OCI-LY3 (cell line): ENCODE results near the gene TTPAL.
"Not testable (repeated sequence)": the region's sequence is repeated elsewhere in the genome, so short reads cannot be mapped to it uniquely, and the experiment has no call there.

Experiments
- H2AFZ ChIP-seq: fragments of 200-600, 300-600 bp; shearing (Covaris generic); 2 replicates; pipeline ENCODE4 v1.6.0; 2014; ENCODE audit warnings: antibody characterized with exemption, low read depth, low read length
- H3K27ac ChIP-seq: fragments of 200-600, 300-600 bp; sonication (generic); 2 replicates; pipeline ENCODE4 v1.5.1; 2014; ENCODE audit warnings: mild to moderate bottlenecking, low read length, moderate library complexity, mixed read lengths
- H3K27me3 ChIP-seq: fragments of 200-600, 300-600 bp; sonication (generic); 2 replicates; pipeline ENCODE4 v1.6.1; 2014; ENCODE audit warnings: low read depth, low read length, mixed read lengths
- H3K36me3 ChIP-seq: fragments of 200-600, 300-600 bp; sonication (generic); replicated peaks from 2 replicates; pipeline ENCODE3; 2014; ENCODE audit warnings: low read depth, low read length, mixed read lengths
- H3K4me1 ChIP-seq: fragments of 300-600, 200-600 bp; sonication (generic); 2 replicates; pipeline ENCODE4 v1.6.1; 2014; ENCODE audit warnings: low read length, mixed read lengths
- H3K4me2 ChIP-seq: fragments of 200-600, 300-600 bp; sonication (generic); 2 replicates; pipeline ENCODE4 v1.6.1; 2014; ENCODE audit warnings: low read length, mixed read lengths
- H3K4me3 ChIP-seq: fragments of 300-600, 200-600 bp; sonication (generic); 2 replicates; pipeline ENCODE4 v1.5.1; 2014; ENCODE audit warnings: antibody characterized with exemption, mild to moderate bottlenecking, low read length, moderate library complexity
- H3K79me2 ChIP-seq: fragments of 300-600, 200-600 bp; shearing (Covaris generic); 2 replicates; pipeline ENCODE4 v1.6.1; 2014; ENCODE audit warnings: mild to moderate bottlenecking, low read length, mixed read lengths
- H3K9ac ChIP-seq: fragments of 300-600, 200-600 bp; shearing (Covaris generic); 2 replicates; pipeline ENCODE4 v1.6.0; 2014; ENCODE audit warnings: mild to moderate bottlenecking, low read length, moderate library complexity
- H3K9me3 ChIP-seq: fragments of 200-600, 300-600 bp; shearing (Covaris generic); 2 replicates; pipeline ENCODE4 v1.6.1; 2014; ENCODE audit warnings: low read length, mixed read lengths; ENCODE audit not compliant: insufficient read depth
- H4K20me1 ChIP-seq: fragments of 200-600, 300-600 bp; sonication (generic); 2 replicates; pipeline ENCODE4 v1.6.1; 2016; ENCODE audit warnings: low read length, mixed read lengths; ENCODE audit not compliant: insufficient read depth
- EZH2phosphoT487 ChIP-seq: fragments of 200-600 bp; shearing (Covaris generic); IDR thresholded peaks from 2 replicates; pipeline ENCODE4 v1.6.1; 2018; ENCODE audit warnings: antibody characterized with exemption, mixed run types, low read depth
- TF ChIP-seq, protein P1 (sequence below): fragments of 200-600, 300-600 bp; sonication (generic); IDR thresholded peaks from 2 replicates; pipeline ENCODE4 v1.5.1; 2014; ENCODE audit warnings: antibody characterized with exemption, low read length, low read depth

Gene TTPAL

DNA sequence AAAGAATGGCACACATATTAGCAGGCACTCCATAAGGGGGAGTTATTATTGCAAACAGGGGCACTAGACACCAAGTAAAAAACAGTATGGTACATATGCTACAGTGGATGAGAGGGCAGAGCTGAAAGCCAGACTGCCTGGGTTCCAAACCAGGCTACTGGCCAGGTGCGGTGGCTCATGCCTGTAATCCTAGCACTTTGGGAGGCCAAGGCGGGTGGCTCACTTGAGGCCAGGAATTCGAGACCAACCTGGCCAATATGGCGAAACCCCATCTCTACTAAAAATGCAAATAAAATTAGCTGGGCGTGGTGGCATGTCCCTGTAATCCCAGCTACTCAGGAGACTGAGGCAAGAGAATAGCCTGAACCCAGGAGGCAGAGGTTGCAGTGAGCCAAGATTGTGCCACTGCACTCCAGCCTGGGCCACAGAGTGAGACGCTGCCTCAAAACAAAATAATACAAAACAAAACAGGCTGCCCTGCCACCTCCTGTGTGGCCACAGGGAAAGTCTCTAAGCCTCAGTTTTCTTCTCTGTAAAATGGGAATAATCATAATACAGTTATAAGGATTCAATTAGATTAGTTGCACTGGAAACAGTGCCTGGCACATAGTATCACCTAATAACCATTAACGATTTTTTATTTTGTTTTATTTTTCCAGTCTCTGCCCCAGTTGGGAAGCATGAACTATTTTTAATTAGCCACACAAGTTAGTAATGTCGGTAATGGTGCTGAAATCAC, 7.5 kb upstream of the TTPAL start:
- TF ChIP-seq, protein P1, sequence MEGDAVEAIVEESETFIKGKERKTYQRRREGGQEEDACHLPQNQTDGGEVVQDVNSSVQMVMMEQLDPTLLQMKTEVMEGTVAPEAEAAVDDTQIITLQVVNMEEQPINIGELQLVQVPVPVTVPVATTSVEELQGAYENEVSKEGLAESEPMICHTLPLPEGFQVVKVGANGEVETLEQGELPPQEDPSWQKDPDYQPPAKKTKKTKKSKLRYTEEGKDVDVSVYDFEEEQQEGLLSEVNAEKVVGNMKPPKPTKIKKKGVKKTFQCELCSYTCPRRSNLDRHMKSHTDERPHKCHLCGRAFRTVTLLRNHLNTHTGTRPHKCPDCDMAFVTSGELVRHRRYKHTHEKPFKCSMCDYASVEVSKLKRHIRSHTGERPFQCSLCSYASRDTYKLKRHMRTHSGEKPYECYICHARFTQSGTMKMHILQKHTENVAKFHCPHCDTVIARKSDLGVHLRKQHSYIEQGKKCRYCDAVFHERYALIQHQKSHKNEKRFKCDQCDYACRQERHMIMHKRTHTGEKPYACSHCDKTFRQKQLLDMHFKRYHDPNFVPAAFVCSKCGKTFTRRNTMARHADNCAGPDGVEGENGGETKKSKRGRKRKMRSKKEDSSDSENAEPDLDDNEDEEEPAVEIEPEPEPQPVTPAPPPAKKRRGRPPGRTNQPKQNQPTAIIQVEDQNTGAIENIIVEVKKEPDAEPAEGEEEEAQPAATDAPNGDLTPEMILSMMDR, result no peak
- no peak for TF ChIP-seq EZH2phosphoT487
- H3K27ac ChIP-seq, result no peak overlapping the region

DNA sequence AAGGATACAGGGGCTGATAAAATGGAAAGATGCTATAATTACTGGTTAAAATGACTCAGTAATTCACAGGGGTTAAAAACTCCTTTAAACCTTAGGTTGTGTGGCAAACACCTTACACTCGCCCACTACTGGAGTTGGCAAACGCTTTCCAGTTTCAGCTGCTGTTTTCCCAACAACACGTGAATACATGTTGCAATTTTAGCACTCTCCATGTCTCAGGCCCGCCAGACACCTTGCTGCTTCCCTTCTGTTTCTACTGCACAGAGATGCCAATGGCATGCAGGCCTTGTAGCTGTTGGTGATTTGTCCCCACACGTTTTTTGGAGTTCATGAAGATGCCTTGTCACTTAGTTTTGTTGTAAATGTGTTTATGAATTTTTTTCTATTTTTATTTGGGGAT, 5.3 kb upstream of the TTPAL start:
- Histone ChIP-seq H3K4me3 (no peak overlapping the region), H4K20me1 (no peaks in the 10 kb centered on the region), H3K36me3 (no peaks in the 10 kb centered on the region), H3K27me3 (peaks cover 40% of the 10 kb centered on the region), H2AFZ (no peak overlapping the region), H3K9me3 (no peaks in the 10 kb centered on the region), H3K4me2 (no peak overlapping the region), H3K27ac (no peak overlapping the region), H3K4me1 (peaks cover 4% of the 10 kb centered on the region), H3K79me2 (no peaks in the 10 kb centered on the region), H3K9ac (no peak overlapping the region)
- TF ChIP-seq EZH2phosphoT487, result no peak
- TF ChIP-seq, protein P1, result no peak

More for the DNA sequence above, 7.5 kb upstream of the TTPAL start:
- Histone ChIP-seq H3K4me2 (no peak overlapping the region), H3K9me3 (no peaks in the 10 kb centered on the region), H3K4me1 (no peaks in the 10 kb centered on the region), H3K27me3 (peaks cover 47% of the 10 kb centered on the region), H3K36me3 (no peaks in the 10 kb centered on the region), H4K20me1 (no peaks in the 10 kb centered on the region), H3K4me3 (no peak overlapping the region), H3K9ac (no peak overlapping the region), H2AFZ (no peak overlapping the region), H3K79me2 (no peaks in the 10 kb centered on the region)

DNA sequence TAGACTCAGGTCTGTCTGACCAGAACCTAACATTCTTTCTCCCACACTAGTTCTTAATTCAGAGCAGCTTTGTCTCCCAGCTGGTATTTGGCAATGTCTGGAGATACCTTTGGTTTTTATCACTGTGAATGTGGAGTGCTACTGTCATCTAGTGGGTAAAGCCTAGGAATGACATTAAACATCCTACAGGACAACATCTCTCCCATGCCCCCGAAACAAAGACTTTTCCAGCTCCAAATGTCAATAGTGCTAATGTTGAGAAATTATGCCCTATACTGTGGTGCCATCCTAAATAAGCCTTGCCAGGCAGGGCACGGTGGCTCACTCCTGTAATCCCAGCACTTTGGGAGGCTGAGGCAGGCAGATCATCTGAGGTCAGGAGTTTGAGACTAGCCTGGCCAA, 4.2 kb upstream of the TTPAL start:
- H3K4me2 ChIP-seq, result no peak overlapping the region
- TF ChIP-seq, protein P1, result peak; percentile 35
- no peak for TF ChIP-seq EZH2phosphoT487
- H3K9me3 ChIP-seq, result no peaks in the 10 kb centered on the region
- H4K20me1 ChIP-seq, result no peaks in the 10 kb centered on the region
- H3K9ac ChIP-seq, result no peak overlapping the region
- peaks cover 6% of the 10 kb centered on the region for H3K4me1 ChIP-seq
- peaks cover 7% of the 10 kb centered on the region for H3K79me2 ChIP-seq
- H2AFZ ChIP-seq, result no peak overlapping the region
- H3K4me3 ChIP-seq, result no peak overlapping the region
- no peak overlapping the region for H3K27ac ChIP-seq
- peaks cover 40% of the 10 kb centered on the region for H3K27me3 ChIP-seq
- H3K36me3 ChIP-seq, result no peaks in the 10 kb centered on the region

DNA sequence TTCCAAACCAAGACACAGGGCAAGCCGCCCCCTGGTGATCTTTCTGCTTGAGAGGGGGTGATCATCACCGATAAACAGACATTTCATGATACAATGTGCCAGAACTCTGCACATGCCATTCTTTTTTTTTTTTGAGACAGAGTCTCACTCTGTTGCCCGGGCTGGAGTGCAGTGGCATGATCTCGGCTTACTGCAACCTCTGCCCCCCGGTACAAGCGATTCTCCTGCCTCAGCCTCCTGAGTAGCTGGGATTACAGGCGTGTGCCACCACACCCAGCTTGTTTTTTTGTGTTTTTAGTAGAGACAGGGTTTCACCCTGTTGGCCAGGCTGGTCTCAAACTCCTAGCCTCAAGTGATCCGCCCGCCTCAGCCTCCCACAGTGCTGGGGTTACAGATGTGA, 3.4 kb upstream of the TTPAL start:
- not testable (repeated sequence) for H3K9me3 ChIP-seq, H3K27ac ChIP-seq, H3K9ac ChIP-seq, H3K4me3 ChIP-seq, H4K20me1 ChIP-seq, H3K36me3 ChIP-seq, H2AFZ ChIP-seq, H3K4me2 ChIP-seq
- H3K79me2 ChIP-seq, result peaks cover 15% of the 10 kb centered on the region
- peaks cover 11% of the 10 kb centered on the region for H3K4me1 ChIP-seq
- H3K27me3 ChIP-seq, result peaks cover 34% of the 10 kb centered on the region
